Measurements from ENCODE around the gene ETS1. TPM values are rescaled to one million over a fixed set of nuclear protein-coding genes. Genes with fewer than 3 reads are reported as not detected.

ETS1 gene
- total RNA-seq, 1 experiment from 2014 or later: 9.2 TPM

DNA sequence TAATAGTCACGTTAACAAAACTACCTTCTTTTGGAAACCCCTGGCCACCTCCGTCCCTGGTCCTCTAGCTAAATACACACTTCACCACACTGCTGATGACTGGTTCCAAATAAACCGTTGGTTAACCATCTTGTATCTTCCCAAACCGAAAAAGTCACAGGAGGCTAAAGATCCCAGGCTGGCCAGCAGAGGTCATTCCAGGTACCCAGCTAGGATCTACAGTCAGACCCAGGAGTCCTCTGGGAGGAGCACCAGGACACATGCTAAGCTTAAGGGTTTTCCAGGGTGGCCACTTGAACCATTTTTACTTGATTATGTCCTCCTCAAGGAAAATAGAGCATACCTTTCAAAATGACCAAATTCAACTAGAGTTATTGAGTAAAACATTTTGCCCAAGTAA is 103.2 kb downstream of the ETS1 start:
- no peak for DNase-seq (ENCODE audit: low read depth)
- in situ Hi-C loops (cut with HindIII; ENCODE audit: low pct_unique_long_range_greater_than_20kb, low sequenced_read_pairs): no loop called here

DNA sequence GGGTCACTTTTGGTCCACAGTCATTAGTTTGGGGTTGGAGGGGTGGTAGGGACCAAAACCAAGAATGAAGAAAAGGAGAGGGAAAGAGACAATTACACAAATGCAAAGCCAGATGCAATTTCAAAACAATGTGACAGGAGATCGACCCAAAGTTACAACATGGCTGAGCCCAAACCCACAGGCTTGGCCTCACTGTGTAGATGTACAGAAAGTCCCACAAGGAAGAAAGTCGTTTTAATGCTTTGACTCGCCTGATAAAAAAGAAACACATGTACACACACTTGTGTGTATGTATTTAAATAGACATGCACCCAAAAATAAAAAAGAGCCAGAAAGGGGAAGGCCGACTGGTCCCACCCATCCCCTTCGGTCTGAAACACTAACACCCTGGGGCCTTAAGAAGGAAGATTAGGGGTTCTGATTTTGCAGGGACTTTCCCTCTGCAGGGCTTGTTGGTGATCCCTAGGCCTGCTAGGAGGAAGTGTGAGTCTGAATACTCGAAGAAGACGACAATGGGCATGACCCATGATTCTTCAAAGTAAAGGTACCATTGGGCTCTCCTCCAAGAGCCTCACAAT is 104.1 kb downstream of the ETS1 start:
- in situ Hi-C loops (cut with HindIII; ENCODE audit: low pct_unique_long_range_greater_than_20kb, low sequenced_read_pairs): no loop called here
- DNase-seq (ENCODE audit: low read depth): no peak

DNA sequence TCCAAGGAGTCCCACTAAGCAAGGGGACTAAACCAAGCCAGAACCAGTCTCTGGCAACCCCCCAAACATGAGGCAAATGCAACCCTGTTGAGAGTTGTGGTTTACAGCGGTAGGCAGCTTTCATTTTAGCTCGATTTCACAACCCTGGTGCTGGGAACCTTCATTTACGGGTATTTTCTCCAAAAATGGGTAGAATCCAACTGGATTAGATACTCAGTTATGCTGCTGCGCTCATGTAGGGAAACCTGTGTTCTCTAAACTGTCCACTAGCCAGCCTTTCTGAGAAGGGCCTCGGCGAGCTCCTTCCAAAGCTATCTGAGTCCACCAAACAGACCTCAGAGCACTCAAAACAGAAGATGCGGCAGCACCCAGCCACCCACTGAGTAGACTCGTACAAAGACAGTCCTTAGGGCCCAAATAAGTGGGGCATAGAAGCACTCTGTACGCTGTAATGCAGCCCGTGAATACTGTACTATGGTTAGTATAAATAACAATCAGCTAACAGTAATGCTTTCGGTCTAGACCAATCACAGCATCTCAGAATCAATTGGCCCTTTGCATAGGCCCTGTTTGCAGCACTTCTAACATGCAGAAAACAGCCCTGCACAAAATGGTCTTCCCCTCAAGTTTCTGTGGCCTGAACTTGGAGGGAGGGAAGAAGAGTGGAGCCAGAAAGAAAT is 104.7 kb downstream of the ETS1 start:
- no peak for DNase-seq (ENCODE audit: low read depth)
- in situ Hi-C loops (cut with HindIII; ENCODE audit: low pct_unique_long_range_greater_than_20kb, low sequenced_read_pairs): no loop called here

DNA sequence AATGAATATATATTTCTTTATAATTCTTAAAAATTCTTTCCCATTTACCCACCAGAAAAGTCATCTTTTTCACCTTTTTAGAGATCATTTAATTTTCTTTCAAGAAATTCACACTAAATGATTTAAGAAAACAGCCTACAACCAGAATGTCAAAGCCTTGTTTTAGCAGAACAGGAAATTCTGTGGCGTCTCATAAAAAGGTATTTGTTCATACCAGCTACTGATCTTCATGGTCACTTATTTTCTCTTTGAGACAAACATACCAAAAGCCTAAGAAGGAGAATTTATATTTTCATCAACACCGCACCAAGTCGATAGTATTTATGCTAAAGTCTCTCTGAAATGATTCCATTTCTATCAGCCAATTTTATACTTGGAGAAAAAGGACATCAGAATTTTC is 105.3 kb downstream of the ETS1 start:
- DNase-seq (ENCODE audit: low read depth): no peak
- in situ Hi-C loops (cut with HindIII; ENCODE audit: low pct_unique_long_range_greater_than_20kb, low sequenced_read_pairs): no loop called here

DNA sequence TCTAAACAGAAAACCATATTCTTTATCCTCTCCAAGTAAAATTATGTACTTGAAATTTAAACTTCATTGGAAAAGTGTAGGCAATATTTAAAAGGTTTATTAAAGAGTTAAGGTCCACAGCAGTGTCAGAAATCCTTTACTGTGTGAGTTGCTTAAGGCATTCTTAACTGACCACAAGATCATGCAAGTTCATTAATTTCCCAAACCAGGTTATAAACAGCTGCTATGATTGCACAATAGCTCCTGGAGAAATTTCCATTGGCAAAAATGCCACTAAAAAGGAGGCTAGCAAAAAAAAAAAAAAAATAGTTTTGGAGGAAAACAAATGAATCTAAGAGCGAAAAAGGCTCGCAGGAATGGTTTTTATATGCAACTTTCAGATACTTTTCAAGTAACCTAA is 106.2 kb downstream of the ETS1 start:
- in situ Hi-C loops (cut with HindIII; ENCODE audit: low pct_unique_long_range_greater_than_20kb, low sequenced_read_pairs): no loop called here
- no peak for DNase-seq (ENCODE audit: low read depth)

DNA sequence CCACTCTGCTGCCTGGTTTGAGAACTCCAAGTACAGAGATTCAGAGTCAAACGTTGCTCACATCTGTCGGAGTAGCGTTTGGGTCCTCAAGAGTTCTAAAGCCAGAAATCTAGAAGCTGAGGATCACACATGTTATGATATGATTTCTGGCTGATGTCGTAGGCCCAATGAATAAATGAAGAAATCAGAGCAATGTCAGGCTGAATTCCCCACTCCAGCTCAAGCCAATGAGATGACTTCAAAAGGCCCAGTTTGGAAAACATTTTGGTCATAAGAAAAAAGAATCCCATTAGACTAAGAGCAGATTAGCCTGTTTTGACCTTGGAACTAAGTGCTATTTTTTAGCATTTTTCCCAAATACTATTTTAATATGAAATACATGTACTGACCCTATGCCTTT is 106.7 kb downstream of the ETS1 start:
- in situ Hi-C loops (cut with HindIII; ENCODE audit: low pct_unique_long_range_greater_than_20kb, low sequenced_read_pairs): no loop called here

DNA sequence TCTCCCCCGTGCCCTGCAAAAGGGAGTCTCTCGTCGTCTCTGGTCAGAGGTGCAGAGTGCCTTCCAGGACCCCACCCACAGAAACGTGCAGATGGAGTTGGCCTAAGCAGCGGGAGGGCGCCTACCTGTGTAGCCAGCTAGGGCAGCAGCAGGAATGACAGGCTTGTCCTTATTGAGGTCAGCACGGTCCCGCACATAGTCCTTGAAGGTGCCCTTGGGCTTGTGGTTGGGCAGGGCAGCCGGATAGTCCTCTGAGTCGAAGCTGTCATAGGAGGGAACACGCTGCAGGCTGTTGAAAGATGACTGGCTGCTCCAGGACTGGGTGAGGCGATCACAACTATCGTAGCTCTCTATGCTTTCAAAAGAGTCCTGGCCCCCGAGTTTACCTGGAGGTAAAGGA is 107.3 kb downstream of the ETS1 start:
- DNase-seq (ENCODE audit: low read depth): no peak
- in situ Hi-C loops (cut with HindIII; ENCODE audit: low pct_unique_long_range_greater_than_20kb, low sequenced_read_pairs): no loop called here

More for the DNA sequence above, 106.7 kb downstream of the ETS1 start:
- no peak for DNase-seq (ENCODE audit: low read depth)

DNA sequence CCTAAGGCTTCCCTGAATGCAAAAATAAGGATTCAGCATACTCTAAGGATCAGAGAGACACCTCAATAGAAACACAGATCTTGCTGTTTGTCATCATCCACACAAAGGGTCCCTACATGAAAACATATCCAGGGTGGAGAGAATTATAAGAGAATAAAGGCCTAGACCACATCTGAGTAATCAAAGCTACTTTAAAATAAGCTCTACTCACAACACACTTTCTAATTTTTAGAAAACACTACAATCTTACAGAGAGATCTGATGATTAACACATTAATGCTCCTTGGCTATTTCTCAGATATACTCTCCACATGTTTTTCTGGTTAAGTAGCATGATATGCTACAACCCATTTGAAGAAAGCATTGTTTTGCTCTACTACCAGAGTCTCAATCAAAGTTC is 108.2 kb downstream of the ETS1 start:
- no peak for DNase-seq (ENCODE audit: low read depth)
- in situ Hi-C loops (cut with HindIII; ENCODE audit: low pct_unique_long_range_greater_than_20kb, low sequenced_read_pairs): no loop called here

DNA sequence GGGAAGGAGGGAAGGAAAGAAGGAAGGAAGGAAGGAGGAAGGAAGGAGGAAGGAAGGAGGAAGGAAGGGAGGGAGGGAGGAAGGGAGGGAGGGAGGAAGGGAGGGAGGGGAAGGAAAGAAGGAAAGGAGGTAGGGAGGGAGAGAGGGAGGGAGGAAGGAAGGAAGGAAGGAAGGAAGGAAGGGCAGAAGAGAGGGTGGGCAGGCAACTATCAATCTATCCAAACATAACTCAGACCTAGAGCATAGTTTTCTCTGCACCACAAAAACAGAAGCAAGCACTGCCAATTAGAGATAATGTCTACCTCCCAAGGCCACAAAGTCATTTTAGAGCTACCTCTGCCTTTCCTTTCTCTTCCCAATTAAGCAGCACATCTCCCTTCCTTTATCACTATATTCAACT is 109.1 kb downstream of the ETS1 start:
- in situ Hi-C loops (cut with HindIII; ENCODE audit: low pct_unique_long_range_greater_than_20kb, low sequenced_read_pairs): no loop called here
- no peak for DNase-seq (ENCODE audit: low read depth)

DNA sequence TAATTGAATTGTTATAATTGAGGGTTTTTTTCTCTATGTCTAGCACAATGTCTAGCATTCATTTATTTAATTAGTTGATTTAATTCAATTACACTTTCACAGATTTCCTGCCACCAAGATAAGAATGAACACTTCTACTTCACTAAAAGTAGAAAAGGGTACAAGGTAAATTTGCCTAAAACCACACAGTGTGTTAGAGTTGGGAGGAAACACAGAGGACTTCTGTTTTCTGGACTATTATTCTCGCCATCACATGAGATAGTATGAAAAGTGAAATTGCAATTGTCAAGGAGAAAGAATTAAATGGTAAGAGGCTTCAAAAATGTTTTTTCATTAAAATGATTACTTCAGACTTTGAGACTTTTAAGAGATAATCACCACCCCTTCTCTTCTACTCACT is 109.5 kb downstream of the ETS1 start:
- no peak for DNase-seq (ENCODE audit: low read depth)
- in situ Hi-C loops (cut with HindIII; ENCODE audit: low pct_unique_long_range_greater_than_20kb, low sequenced_read_pairs): no loop called here

DNA sequence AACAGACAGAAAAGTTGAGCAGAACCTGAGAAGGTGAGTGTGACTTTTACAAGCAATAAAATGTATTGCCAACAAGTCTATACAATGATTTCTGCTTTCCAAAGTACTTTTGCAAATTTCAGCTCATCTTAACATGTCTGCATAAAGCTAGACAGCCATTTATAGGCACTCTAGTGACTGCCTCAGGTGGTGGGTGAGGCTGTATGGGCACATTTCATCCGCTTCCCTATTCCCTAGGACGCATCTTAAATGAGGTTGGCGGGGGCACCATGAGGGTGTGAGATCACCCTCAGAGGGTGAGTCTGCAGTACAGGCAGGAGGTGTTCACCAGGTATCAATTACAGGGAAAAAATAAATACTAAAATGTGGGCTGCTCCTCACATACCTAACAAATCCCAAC is 110.1 kb downstream of the ETS1 start:
- in situ Hi-C loops (cut with HindIII; ENCODE audit: low pct_unique_long_range_greater_than_20kb, low sequenced_read_pairs): no loop called here
- DNase-seq (ENCODE audit: low read depth): no peak

DNA sequence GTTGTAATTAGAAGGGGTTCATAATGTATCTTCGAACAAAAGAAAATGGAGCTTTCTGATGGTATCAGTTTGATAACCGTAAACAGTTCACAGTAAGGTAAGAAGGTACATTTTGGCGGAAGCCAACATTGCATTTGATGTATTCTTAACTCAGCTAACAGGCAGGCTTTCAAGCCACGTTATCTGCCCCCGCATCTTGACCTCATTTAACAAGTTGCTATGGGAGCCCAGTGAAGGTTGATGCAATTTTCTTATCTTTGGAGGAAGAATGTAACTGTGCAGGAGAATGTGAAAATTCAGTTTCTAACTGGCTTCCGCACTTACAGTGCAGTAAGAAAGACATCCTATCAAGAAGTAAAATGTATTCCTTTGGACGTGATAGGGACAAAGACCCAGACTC is 110.6 kb downstream of the ETS1 start:
- in situ Hi-C loops (cut with HindIII; ENCODE audit: low pct_unique_long_range_greater_than_20kb, low sequenced_read_pairs): no loop called here
- DNase-seq (ENCODE audit: low read depth): no peak

DNA sequence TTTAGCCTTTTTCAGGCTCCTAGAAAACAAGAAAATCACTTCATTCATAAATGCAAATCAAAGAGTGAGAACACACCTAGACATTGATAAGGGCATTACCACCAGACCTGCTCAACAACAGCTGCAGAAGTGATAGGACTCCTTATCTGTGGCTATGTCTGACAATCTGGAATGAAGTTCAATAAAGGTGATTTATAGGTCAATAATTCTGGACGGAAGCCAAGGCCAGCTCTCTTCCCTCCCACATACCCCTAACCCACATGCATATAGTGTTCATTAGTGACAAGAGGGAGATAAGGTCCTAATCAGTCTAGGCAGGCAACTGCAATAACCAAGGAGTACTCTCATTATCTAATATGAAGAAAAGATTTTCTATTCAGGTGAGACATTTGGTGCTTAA is 111.3 kb downstream of the ETS1 start:
- no peak for DNase-seq (ENCODE audit: low read depth)
- in situ Hi-C loops (cut with HindIII; ENCODE audit: low pct_unique_long_range_greater_than_20kb, low sequenced_read_pairs): no loop called here

DNA sequence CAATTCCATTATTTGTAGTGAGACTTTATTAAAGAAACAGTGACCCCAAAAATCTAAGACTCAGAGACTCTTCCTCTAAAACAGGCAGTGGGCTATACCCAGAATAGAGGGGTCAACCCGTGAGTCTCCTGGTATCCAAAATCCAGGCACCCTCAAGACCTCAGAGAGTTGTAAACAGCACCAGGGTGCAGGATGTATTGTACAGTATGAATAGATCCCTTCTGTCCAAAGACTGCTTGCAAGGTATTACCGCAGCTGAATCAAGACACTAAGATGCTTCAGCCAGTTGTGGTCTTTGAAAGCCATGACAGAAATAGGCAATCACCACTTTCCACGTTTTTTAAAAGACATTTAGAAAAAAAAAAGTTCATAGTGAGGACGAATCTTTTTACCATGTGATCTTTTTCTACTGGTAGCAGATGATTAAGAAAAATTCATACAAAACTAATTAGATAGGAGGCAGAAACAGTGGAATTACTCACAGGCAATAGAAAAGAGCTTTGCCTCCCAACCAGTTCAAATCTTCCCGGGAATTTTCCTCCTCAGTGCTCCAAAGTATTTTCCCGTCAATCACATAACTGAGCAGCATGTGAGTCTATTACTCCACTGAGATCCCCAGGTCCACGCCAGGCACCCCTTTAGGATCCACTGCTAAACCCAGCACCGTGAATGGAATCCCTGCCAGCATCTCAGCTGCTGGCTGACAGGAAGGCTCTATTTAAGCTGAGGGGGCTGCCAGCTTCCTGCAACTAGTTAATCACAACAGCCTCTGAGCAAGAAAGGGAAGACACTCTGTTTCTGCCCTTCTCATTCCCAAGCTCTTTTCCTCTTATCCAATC is 113.1 kb downstream of the ETS1 start:
- in situ Hi-C loops (cut with HindIII; ENCODE audit: low pct_unique_long_range_greater_than_20kb, low sequenced_read_pairs): no loop called here
- no peak for DNase-seq (ENCODE audit: low read depth)

DNA sequence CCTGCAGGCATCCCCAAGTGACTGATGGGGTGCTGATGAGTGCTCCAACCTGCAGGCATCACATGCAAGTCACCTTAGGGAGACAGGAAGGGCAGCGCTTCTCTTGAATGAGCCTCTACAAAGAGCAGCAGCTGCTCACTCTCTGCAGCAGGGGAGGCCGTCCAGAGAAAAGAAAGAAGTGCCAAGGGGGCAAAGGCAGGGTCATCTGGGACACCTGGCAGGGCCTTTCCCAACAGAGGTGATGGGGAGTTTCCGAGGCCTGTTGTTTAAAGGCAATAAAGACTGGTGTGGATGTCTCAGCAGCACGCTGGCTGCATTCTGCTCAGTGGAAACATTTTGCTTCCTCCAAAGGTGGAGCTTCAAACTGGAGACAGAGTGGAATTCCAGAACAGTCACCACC is 113.7 kb downstream of the ETS1 start:
- in situ Hi-C loops (cut with HindIII; ENCODE audit: low pct_unique_long_range_greater_than_20kb, low sequenced_read_pairs): no loop called here
- DNase-seq (ENCODE audit: low read depth): no peak

DNA sequence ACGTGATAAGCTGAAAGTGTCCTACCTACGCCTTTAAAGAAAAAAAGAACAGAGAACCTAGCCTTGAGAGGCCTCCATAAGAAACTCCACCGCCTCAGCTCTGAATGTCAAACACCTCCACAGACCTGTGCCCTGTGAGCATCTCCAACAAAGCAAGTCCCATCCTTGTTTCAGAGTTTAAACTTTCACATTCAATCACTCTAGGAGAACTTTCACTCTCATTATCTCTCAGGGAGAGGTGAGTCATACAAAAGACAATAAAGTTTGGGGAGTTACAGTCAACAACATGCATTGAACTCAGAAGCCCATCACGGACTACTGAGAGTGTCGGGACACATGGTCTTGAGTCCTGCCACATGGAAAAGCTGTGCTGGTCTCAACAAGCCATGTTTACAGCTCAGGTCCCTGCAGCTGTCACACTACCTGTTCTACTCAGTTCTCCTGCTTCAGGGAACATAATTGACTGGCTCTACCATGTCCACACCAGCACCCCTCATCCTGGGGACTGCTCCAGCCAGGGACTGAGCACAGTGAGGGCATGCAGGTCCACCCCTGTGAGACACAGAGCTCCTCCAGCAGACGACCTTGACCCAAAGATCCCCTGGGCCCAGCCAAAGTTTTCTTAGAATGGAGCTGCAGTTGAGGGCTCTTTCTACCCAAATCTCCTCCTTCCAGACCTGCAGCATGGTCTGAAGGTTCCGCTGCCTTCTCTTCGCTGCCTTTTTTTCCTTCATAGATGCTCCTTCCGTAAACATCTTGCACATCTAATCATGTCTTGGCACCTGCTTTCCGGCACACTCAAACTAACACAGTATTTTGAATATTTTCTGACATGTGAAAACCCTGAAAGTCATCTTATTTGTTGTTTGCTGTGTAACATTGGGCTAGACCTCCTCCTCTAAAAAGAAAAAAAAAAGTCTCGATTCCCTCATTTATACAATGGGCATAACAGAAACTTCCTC is 114.9 kb downstream of the ETS1 start:
- in situ Hi-C loops (cut with HindIII; ENCODE audit: low pct_unique_long_range_greater_than_20kb, low sequenced_read_pairs): no loop called here
- DNase-seq (ENCODE audit: low read depth): no peak

DNA sequence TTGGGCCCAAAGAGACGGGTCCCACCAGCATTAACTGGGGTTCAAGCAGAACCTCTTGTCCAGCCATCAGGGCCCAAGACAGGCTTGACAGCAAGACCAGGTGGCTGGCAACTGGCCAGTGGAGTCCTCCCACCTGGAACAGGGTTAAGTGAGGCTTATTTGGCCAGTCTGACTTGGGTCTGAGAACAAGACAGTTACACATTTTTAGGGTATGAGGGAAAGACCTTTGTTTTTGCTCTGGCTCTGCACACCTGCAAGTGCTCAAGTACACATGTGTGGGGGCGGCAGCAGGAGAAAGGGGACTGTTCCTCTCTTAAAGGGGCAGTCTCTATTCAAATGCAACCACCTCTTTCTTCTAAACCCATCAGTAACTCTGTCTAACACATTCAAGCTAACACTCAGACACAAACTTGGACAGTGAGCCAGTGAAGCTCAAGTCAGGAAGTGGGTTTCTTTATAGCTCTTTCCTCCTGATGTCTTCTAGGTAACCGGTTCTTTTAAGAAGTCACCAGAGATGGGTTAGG is 116.2 kb downstream of the ETS1 start:
- in situ Hi-C loops (cut with HindIII; ENCODE audit: low pct_unique_long_range_greater_than_20kb, low sequenced_read_pairs): no loop called here
- no peak for DNase-seq (ENCODE audit: low read depth)

DNA sequence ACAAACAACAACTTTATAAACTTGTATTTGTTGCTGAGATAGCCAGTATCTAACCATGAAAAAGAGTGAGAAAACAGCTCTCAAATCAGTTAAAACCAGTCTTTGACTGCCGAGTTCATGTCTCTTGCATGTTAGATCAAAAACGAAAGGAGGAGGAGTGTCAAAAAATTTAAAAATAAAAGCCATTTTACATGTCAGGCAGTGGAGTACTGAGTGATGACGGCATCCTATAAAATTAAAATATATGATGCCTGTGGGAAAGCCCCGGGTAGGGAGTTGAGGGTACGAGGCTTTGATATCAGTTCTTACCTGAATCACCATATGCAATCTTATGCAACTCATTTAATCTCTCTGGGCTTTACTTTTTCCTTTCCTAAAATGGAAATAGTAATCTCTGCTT is 117.3 kb downstream of the ETS1 start:
- in situ Hi-C loops (cut with HindIII; ENCODE audit: low pct_unique_long_range_greater_than_20kb, low sequenced_read_pairs): no loop called here
- DNase-seq (ENCODE audit: low read depth): no peak
